CD8-positive, alpha-beta memory T cell (primary cell): ENCODE results near the gene KBTBD3. TPM values are rescaled to one million over a fixed set of nuclear protein-coding genes. Genes with fewer than 3 reads are reported as not detected.

Experiments used
- CTCF ChIA-PET: fragments of 350-600 bp; sonication (Branson Sonifier 250); formaldehyde crosslinking; loops from one replicate; lab custom pipeline; 2021; ENCODE audit warnings: antibody characterized with exemption; lab: Charles Lee
- POLR2A ChIA-PET: fragments of 350-600 bp; sonication (Branson Sonifier 250); formaldehyde crosslinking; loops from one replicate; lab custom pipeline; 2021; ENCODE audit warnings: antibody characterized with exemption; lab: Charles Lee
- DNase-seq, 5 donors: peaks; one replicate each; pipeline versions ENCODE4 v3.0.0 to v3.0.0-alpha.2; 2020 to 2022; ENCODE audit warnings: mixed read lengths in 1 of 5
- H3K27ac ChIP-seq: one replicate; pipeline ENCODE4 v1.7.0; 2013; ENCODE audit warnings: low read depth, mild to moderate bottlenecking, low read length, moderate library complexity
- H3K27me3 ChIP-seq: 2 replicates; pipeline ENCODE4 v1.7.0; 2013; ENCODE audit warnings: low read length, mild to moderate bottlenecking; ENCODE audit not compliant: insufficient read depth, poor library complexity, severe bottlenecking
- H3K36me3 ChIP-seq: 2 replicates; pipeline ENCODE4 v1.7.0; 2013; ENCODE audit warnings: mild to moderate bottlenecking, low read length, moderate library complexity; ENCODE audit not compliant: insufficient read depth
- H3K4me1 ChIP-seq: 2 replicates; pipeline ENCODE4 v1.7.0; 2013; ENCODE audit warnings: mild to moderate bottlenecking, low read length, moderate library complexity; ENCODE audit not compliant: insufficient read depth
- H3K4me3 ChIP-seq: 2 replicates; pipeline ENCODE4 v1.7.0; 2013; ENCODE audit warnings: mild to moderate bottlenecking, low read length
- H3K9me3 ChIP-seq: 2 replicates; pipeline ENCODE4 v1.7.0; 2013; ENCODE audit warnings: mild to moderate bottlenecking, low read length
- H3K27ac Mint-ChIP-seq, 8 donors: one replicate each; pipeline ENCODE4 v1.8.0; 2020 to 2021; ENCODE audit warnings: mixed read lengths in 8 of 8, mild to moderate bottlenecking in 6 of 8, inconsistent platforms in 3 of 8, moderate library complexity in 3 of 8
- H3K27me3 Mint-ChIP-seq, 2 donors: one replicate each; pipeline ENCODE4 v1.8.0; 2020 to 2021; ENCODE audit warnings: mixed read lengths in 2 of 2, mild to moderate bottlenecking in 1 of 2, moderate library complexity in 1 of 2
- H3K36me3 Mint-ChIP-seq, 3 donors: one replicate each; pipeline ENCODE4 v1.8.0; 2020 to 2021; ENCODE audit warnings: mixed read lengths in 3 of 3, inconsistent platforms in 1 of 3, mild to moderate bottlenecking in 1 of 3
- H3K4me1 Mint-ChIP-seq, 3 donors: one replicate each; pipeline ENCODE4 v1.8.0; 2020 to 2021; ENCODE audit warnings: mixed read lengths in 3 of 3, inconsistent platforms in 1 of 3, mild to moderate bottlenecking in 1 of 3
- H3K4me3 Mint-ChIP-seq, 7 donors: one replicate each; pipeline ENCODE4 v1.8.0; 2020 to 2021; ENCODE audit warnings: mixed read lengths in 7 of 7, mild to moderate bottlenecking in 6 of 7, moderate library complexity in 4 of 7, inconsistent platforms in 2 of 7
- H3K9me3 Mint-ChIP-seq, 5 donors: one replicate each; pipeline ENCODE4 v1.8.0; 2020 to 2022; ENCODE audit warnings: mixed read lengths in 5 of 5, mild to moderate bottlenecking in 3 of 5, moderate library complexity in 2 of 5, inconsistent platforms in 1 of 5
- polyA plus RNA-seq: library from polyadenylated mRNA; unstranded; fragments of 300-500 nt; fragmentation: Illumina TruSeq; gene quantifications from one replicate; pipeline ENCODE4 v1.2.3, GENCODE V29; 2021
- total RNA-seq, 2 experiments: library from RNA; stranded (reverse); gene quantifications; one replicate each; pipeline ENCODE4 v1.2.3, GENCODE V29; 2021

Gene KBTBD3
- total and polyA plus RNA-seq, 3 experiments from 2014 or later: 4.2 to 10.4 (median 5.0) TPM

DNA sequence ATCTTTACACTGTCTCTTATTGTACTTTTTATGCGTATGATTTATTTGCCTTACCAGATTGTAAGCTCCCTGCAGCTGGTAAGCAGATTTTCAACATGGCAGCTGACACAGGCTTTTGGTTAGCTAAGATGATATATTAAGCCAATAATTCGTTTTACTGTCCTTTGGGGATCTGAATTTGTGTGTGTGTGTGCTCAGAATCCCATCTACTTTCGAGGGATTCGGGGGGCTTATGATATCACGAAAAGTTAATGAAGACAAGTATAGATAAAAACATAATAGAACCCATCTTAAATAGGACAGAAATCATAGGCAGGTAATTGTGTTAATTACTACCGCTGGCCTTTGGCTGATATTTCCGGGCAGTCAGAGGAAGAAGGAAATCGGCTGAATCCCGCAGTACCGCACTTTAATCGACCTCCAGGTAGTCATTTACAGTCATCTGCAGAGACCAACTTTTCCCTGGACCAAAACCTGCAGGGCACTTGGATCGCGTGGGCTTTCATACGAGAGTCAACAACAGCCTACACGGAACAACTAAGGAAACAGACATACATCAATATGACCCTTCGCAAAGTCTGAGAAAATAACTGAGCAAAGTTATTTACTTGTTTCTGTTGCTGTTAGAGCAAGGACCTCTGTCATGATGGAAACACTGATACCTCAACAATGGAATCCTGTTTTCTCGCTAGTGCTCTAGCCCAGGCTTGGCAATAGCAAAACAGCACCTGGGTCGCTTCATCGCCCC, 802 bp downstream of the KBTBD3 start:
- peaks cover 0 to 42% (median 6%) of the 10 kb centered on the region in 3 donors for H3K36me3 Mint-ChIP-seq

DNA sequence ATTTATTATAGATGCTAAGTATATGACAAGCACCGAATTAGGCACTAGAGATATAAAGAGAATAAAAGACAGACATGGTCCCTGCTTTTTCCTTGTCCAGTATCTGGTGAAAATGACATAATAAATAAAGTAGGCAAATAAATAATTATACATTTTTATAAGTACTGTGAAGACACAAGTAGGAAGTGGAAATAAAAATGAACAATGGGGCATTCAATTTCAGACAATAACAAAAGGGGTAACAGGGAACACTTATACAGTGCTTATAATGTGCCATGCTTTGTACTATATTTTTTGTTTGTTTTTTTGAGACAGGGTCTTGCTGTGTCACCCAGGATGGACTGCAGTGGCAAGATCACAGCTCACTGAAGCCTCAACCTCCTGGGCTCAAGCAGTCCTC, 4.3 kb downstream of the KBTBD3 start:
- peaks cover 7% of the 10 kb centered on the region for H3K4me1 ChIP-seq
- H3K4me1 Mint-ChIP-seq: peaks cover 40 to 52% (median 43%) of the 10 kb centered on the region in 3 donors
- no peak overlapping the region for H3K4me3 ChIP-seq
- peaks cover 4 to 31% (median 5%) of the 10 kb centered on the region in 3 donors for H3K36me3 Mint-ChIP-seq
- peaks cover 0 to 1% of the 10 kb centered on the region in 2 donors for H3K27me3 Mint-ChIP-seq
- POLR2A ChIA-PET: no interaction called here
- H3K9me3 ChIP-seq: no peaks in the 10 kb centered on the region
- no peak overlapping the region for H3K4me3 Mint-ChIP-seq
- no peak overlapping the region for H3K27ac ChIP-seq
- H3K9me3 Mint-ChIP-seq: no peaks in the 10 kb centered on the region
- CTCF ChIA-PET: no interaction called here
- no peak for DNase-seq
- H3K27me3 ChIP-seq: no peaks in the 10 kb centered on the region
- peaks cover 3% of the 10 kb centered on the region for H3K36me3 ChIP-seq
- no peak overlapping the region for H3K27ac Mint-ChIP-seq

More for the DNA sequence above, 802 bp downstream of the KBTBD3 start:
- Mint-ChIP-seq H3K27me3 (no peaks in the 10 kb centered on the region), H3K9me3 (no peaks in the 10 kb centered on the region), H3K4me1 (peaks cover 63 to 70% (median 67%) of the 10 kb centered on the region in 3 donors), H3K4me3 (peak overlapping the region; percentile 94 to 100 (median 99)), H3K27ac (peak overlapping the region; percentile 92 to 99 (median 99))
- ChIA-PET CTCF (interaction anchor here (1.2 to 1.6 kb wide), 3 partner anchors 11 to 54 kb away, joined by 4 to 6 read pairs (median 4); partner anchors contain the start of gene MSANTD4), POLR2A (interaction anchor here (0.5 kb wide), 1 partner anchor 19 kb away, joined by 3 read pairs; no protein-coding TSS in a partner anchor)
- H3K27ac ChIP-seq: peak overlapping the region; percentile 94
- H3K27me3 ChIP-seq: no peaks in the 10 kb centered on the region
- H3K4me3 ChIP-seq: peak overlapping the region; percentile 89
- peak in 2 of 5 donors; percentile 1 for DNase-seq
- peaks cover 39% of the 10 kb centered on the region for H3K4me1 ChIP-seq
- peaks cover 13% of the 10 kb centered on the region for H3K36me3 ChIP-seq
- H3K9me3 ChIP-seq: no peaks in the 10 kb centered on the region

DNA sequence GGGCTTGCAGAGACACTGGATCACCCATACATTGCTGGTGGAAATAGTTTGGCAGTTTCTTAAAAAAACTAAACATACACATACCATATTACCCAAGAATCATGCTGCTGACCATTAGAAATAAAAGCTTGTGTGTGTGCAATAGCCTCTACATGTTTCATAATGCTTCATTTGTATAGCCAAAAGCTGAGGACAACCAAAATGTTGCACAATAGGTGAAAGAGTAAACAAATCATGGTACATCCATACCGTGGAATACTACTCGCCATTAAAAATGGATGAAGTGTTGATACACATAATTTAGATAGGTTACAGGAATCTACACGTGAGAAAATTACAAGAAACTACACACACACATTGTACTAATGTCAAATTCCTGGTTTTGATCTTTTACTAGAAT, 6.5 kb downstream of the KBTBD3 start:
- Histone ChIP-seq H3K4me3 (no peak overlapping the region), H3K4me1 (no peaks in the 10 kb centered on the region), H3K27ac (no peak overlapping the region), H3K36me3 (peaks cover 3% of the 10 kb centered on the region), H3K27me3 (no peaks in the 10 kb centered on the region), H3K9me3 (no peaks in the 10 kb centered on the region)
- DNase-seq: no peak
- POLR2A ChIA-PET: no interaction called here
- no peaks in the 10 kb centered on the region for H3K9me3 Mint-ChIP-seq
- peaks cover 30 to 46% (median 35%) of the 10 kb centered on the region in 3 donors for H3K4me1 Mint-ChIP-seq
- H3K27ac Mint-ChIP-seq: no peak overlapping the region
- peaks cover 7 to 23% (median 10%) of the 10 kb centered on the region in 3 donors for H3K36me3 Mint-ChIP-seq
- H3K4me3 Mint-ChIP-seq: no peak overlapping the region
- CTCF ChIA-PET: no interaction called here
- H3K27me3 Mint-ChIP-seq: peaks cover 0 to 1% of the 10 kb centered on the region in 2 donors

- DNase-seq: no peak
These were observed 14.1 kb downstream of the KBTBD3 start for GRCh38 chr11:106063009-106063408.

GRCh38 chr11:106061954-106062949, 14.9 kb downstream of the KBTBD3 start:
- H3K27ac ChIP-seq: no peak overlapping the region
- DNase-seq: no peak
- H3K9me3 ChIP-seq: no peaks in the 10 kb centered on the region
- H3K9me3 Mint-ChIP-seq: no peaks in the 10 kb centered on the region
- no peak overlapping the region for H3K4me3 ChIP-seq
- no peaks in the 10 kb centered on the region for H3K27me3 Mint-ChIP-seq
- CTCF ChIA-PET: no interaction called here
- H3K27ac Mint-ChIP-seq: peak overlapping the region in 1 of 8 donors; percentile 6
- H3K36me3 Mint-ChIP-seq: peaks cover 12 to 33% (median 19%) of the 10 kb centered on the region in 3 donors
- H3K27me3 ChIP-seq: no peaks in the 10 kb centered on the region
- no peak overlapping the region for H3K4me3 Mint-ChIP-seq
- POLR2A ChIA-PET: no interaction called here
- peaks cover 24 to 27% (median 25%) of the 10 kb centered on the region in 3 donors for H3K4me1 Mint-ChIP-seq
- H3K4me1 ChIP-seq: no peaks in the 10 kb centered on the region
- H3K36me3 ChIP-seq: no peaks in the 10 kb centered on the region

More at GRCh38 chr11:106063009-106063408, 14.1 kb downstream of the KBTBD3 start:
- no peaks in the 10 kb centered on the region for H3K36me3 ChIP-seq
- Mint-ChIP-seq H3K36me3 (peaks cover 7 to 28% (median 17%) of the 10 kb centered on the region in 3 donors), H3K9me3 (no peaks in the 10 kb centered on the region), H3K4me3 (no peak overlapping the region), H3K4me1 (peaks cover 26 to 28% (median 28%) of the 10 kb centered on the region in 3 donors), H3K27me3 (no peaks in the 10 kb centered on the region), H3K27ac (no peak overlapping the region)
- ChIA-PET POLR2A (no interaction called here), CTCF (no interaction called here)
- H3K4me1 ChIP-seq: no peaks in the 10 kb centered on the region
- no peak overlapping the region for H3K27ac ChIP-seq
- no peaks in the 10 kb centered on the region for H3K27me3 ChIP-seq
- H3K9me3 ChIP-seq: no peaks in the 10 kb centered on the region
- no peak overlapping the region for H3K4me3 ChIP-seq

- Mint-ChIP-seq H3K27ac (peak overlapping the region in 1 of 8 donors; percentile 82), H3K36me3 (peaks cover 12 to 32% (median 18%) of the 10 kb centered on the region in 3 donors), H3K4me3 (no peak overlapping the region), H3K9me3 (no peaks in the 10 kb centered on the region), H3K4me1 (peaks cover 26 to 30% (median 28%) of the 10 kb centered on the region in 3 donors), H3K27me3 (no peaks in the 10 kb centered on the region)
- CTCF ChIA-PET: no interaction called here
- Histone ChIP-seq H3K27ac (no peak overlapping the region), H3K4me1 (no peaks in the 10 kb centered on the region), H3K9me3 (no peaks in the 10 kb centered on the region), H3K27me3 (no peaks in the 10 kb centered on the region), H3K4me3 (no peak overlapping the region), H3K36me3 (no peaks in the 10 kb centered on the region)
- no peak for DNase-seq
- POLR2A ChIA-PET: no interaction called here
These were observed 15.8 kb downstream of the KBTBD3 start for GRCh38 chr11:106061249-106061784.

DNA sequence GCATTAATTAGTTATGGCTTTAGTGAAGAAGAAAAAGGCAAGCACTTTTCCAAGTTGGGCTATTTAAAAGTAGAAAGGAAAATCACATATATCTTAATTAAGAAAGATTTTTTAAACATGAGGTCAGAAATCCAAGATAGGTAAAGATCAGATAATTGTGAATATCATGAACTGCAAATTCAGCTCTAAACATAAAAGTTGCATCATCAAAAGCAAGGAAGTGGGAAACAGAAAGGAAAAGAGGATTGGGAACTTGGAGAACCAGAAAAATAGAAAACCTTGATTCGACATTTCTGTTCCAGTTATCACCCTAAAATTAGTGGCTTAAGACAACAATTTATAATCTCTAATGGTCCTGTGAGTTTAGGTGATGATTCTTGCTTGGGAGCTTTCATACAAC, 17.5 kb downstream of the KBTBD3 start:
- Histone ChIP-seq H3K4me1 (no peaks in the 10 kb centered on the region), H3K4me3 (no peak overlapping the region), H3K27ac (no peak overlapping the region), H3K36me3 (no peaks in the 10 kb centered on the region), H3K9me3 (no peaks in the 10 kb centered on the region), H3K27me3 (no peaks in the 10 kb centered on the region)
- Mint-ChIP-seq H3K4me3 (no peak overlapping the region), H3K27me3 (no peaks in the 10 kb centered on the region), H3K4me1 (peaks cover 26 to 30% (median 27%) of the 10 kb centered on the region in 3 donors), H3K27ac (no peak overlapping the region), H3K36me3 (peaks cover 5 to 27% (median 12%) of the 10 kb centered on the region in 3 donors), H3K9me3 (no peaks in the 10 kb centered on the region)
- ChIA-PET POLR2A (no interaction called here), CTCF (no interaction called here)
- DNase-seq: no peak
